Liver (tissue), 9 donors: ENCODE data around the gene TAPBP. TPM values are rescaled to one million over a fixed set of nuclear protein-coding genes. Genes with fewer than 3 reads are reported as not detected.

Experiments used
- DNase-seq: peaks from one replicate; pipeline ENCODE4 v3.0.0-alpha.2; 2017; ENCODE audit warnings: low spot score
- H3K27ac ChIP-seq, 2 donors: one replicate each; pipeline ENCODE4 v1.7.0; 2013; ENCODE audit warnings: inconsistent platforms in 2 of 2, low read length in 2 of 2, control low read depth in 1 of 2, low read depth in 1 of 2, mild to moderate bottlenecking in 1 of 2
- H3K27me3 ChIP-seq, 4 donors: one replicate each; pipeline versions ENCODE4 v1.6.1 to v1.7.0; 2013; ENCODE audit warnings: low read length in 3 of 4, inconsistent platforms in 1 of 4, mild to moderate bottlenecking in 1 of 4, moderate library complexity in 1 of 4; ENCODE audit not compliant: control insufficient read depth in 4 of 4, insufficient read depth in 4 of 4
- H3K36me3 ChIP-seq, 4 donors: one replicate each; pipeline versions ENCODE4 v1.6.1 to v1.7.0; 2013; ENCODE audit warnings: low read length in 3 of 4, mild to moderate bottlenecking in 3 of 4, low read depth in 1 of 4, moderate library complexity in 1 of 4; ENCODE audit not compliant: control insufficient read depth in 4 of 4, insufficient read depth in 3 of 4
- H3K4me1 ChIP-seq, 4 donors: one replicate each; pipeline versions ENCODE4 v1.6.1 to v1.7.0; 2013; ENCODE audit warnings: low read length in 3 of 4, mild to moderate bottlenecking in 3 of 4, moderate library complexity in 1 of 4; ENCODE audit not compliant: control insufficient read depth in 4 of 4, insufficient read depth in 4 of 4
- H3K4me3 ChIP-seq, 3 donors: one replicate each; pipeline versions ENCODE4 v1.6.1 to v1.7.0; 2013; ENCODE audit warnings: low read length in 3 of 3, control low read depth in 1 of 3, low read depth in 1 of 3, mild to moderate bottlenecking in 1 of 3
- H3K9ac ChIP-seq, 2 donors: one replicate each; pipeline ENCODE4 v1.7.0; 2013; ENCODE audit warnings: low read length in 2 of 2, mild to moderate bottlenecking in 2 of 2, moderate library complexity in 2 of 2, control low read depth in 1 of 2, low read depth in 1 of 2
- H3K9me3 ChIP-seq, 4 donors: one replicate each; pipeline versions ENCODE4 v1.6.1 to v1.7.0; 2013; ENCODE audit warnings: low read length in 3 of 4; ENCODE audit not compliant: control insufficient read depth in 4 of 4
- ATF3 ChIP-seq: IDR thresholded peaks from 2 replicates; pipeline ENCODE4 v1.6.1; 2016; ENCODE audit warnings: antibody characterized with exemption
- FOXA2 ChIP-seq: IDR thresholded peaks from 2 replicates; pipeline ENCODE4 v1.6.1; 2016; ENCODE audit warnings: antibody characterized with exemption
- HNF4A ChIP-seq, 2 donors: conservative IDR thresholded peaks; 2 replicates each; pipeline ENCODE4 v1.6.1; 2016; ENCODE audit warnings: antibody characterized with exemption in 2 of 2, mild to moderate bottlenecking in 2 of 2
- HNF4G ChIP-seq: IDR thresholded peaks from 2 replicates; pipeline ENCODE4 v1.6.1; 2016; ENCODE audit warnings: antibody characterized with exemption
- JUND ChIP-seq, 2 donors: IDR thresholded peaks; 2 replicates each; pipeline ENCODE4 v1.6.1; 2016; ENCODE audit warnings: antibody characterized with exemption in 2 of 2
- NR2F2 ChIP-seq: IDR thresholded peaks from 2 replicates; pipeline ENCODE4 v1.6.1; 2016; ENCODE audit warnings: antibody characterized with exemption
- RAD21 ChIP-seq, 2 donors: IDR thresholded peaks; 2 replicates each; pipeline ENCODE4 v1.6.1; 2016; ENCODE audit warnings: antibody characterized with exemption in 2 of 2, mild to moderate bottlenecking in 2 of 2
- RXRA ChIP-seq, 2 donors: IDR thresholded peaks; 2 replicates each; pipeline ENCODE4 v1.6.1; 2017 to 2018; ENCODE audit warnings: antibody characterized with exemption in 2 of 2, mild to moderate bottlenecking in 1 of 2
- SP1 ChIP-seq: IDR thresholded peaks from 2 replicates; pipeline ENCODE4 v1.6.1; 2018; ENCODE audit warnings: antibody characterized with exemption, mild to moderate bottlenecking
- TAF1 ChIP-seq: conservative IDR thresholded peaks from 2 replicates; pipeline ENCODE4 v1.6.1; 2016; ENCODE audit warnings: antibody characterized with exemption, mild to moderate bottlenecking
- YY1 ChIP-seq: IDR thresholded peaks from 2 replicates; pipeline ENCODE4 v1.6.1; 2016; ENCODE audit warnings: antibody characterized with exemption, mild to moderate bottlenecking
- WGBS: extraction: QIAGEN DNeasy Blood & Tissue Kit; methylation state at CpG from one replicate; pipeline ENCODE4 v1.1.7; 2013; 5-methylcytosine and 5-hydroxymethylcytosine counted together
- polyA plus RNA-seq, 2 donors: library from polyadenylated mRNA; stranded (reverse) in 1 of 2; unstranded in 1 of 2; fragments of 200-250 nt in 1 of 2; fragments of >200 nt in 1 of 2; fragmentation: Nextera tagmentation in 1 of 2; extraction: Ambion mirVana in 1 of 2; gene quantifications; one replicate each; pipeline versions ENCODE4 v1.2.1 to v1.2.3, GENCODE V29; 2013 to 2015
- total RNA-seq, 2 donors: library from RNA; depleted of rRNA; stranded (reverse); fragments of >200 nt; gene quantifications; one replicate each; pipeline ENCODE4 v1.2.3, GENCODE V29; 2014
- TF ChIP-seq, protein P1 (sequence below): IDR thresholded peaks from 2 replicates; pipeline ENCODE4 v1.6.1; 2016; ENCODE audit warnings: antibody characterized with exemption
- TF ChIP-seq, protein P2 (sequence below): fragments of 150-350 bp; IDR thresholded peaks from 2 replicates; pipeline ENCODE4 v1.5.1; 2017; ENCODE audit warnings: improper control_type of control experiment, low read depth, low read length; ENCODE audit not compliant: missing input control
- TF ChIP-seq, protein P3 (sequence below): IDR thresholded peaks from 2 replicates; pipeline ENCODE4 v1.6.1; 2016; ENCODE audit warnings: antibody characterized with exemption
- donor health status: healthy.
- donor health status: healthy.
- donor health status: healthy.
- donor health status: healthy.
- donor health status: healthy.

Gene TAPBP
- total and polyA plus RNA-seq, 4 donors, result 47.9 to 74.0 (median 51.0) TPM

DNA sequence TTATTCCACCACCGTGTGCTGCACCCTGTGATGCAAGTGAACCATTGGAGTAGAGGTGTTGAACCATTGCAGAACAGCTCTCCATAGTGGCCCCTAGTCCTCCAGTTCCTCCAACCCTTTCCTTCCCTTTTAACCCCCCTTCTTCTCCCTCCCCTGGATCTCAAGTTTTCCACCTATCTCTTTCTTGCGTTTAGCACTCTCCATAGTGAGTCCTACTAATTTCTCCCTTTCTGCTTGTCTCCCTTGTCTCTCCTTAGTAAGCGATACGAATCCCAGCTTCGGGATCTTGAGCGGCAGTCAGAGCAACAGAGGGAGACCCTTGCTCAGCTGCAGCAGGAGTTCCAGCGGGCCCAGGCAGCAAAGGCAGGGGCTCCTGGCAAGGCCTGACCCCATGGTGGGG, 23.4 kb downstream of the TAPBP start:
- Histone ChIP-seq H3K27ac (no peak overlapping the region), H3K9me3 (no peaks in the 10 kb centered on the region), H3K27me3 (no peaks in the 10 kb centered on the region), H3K4me1 (peaks cover 10 to 23% (median 20%) of the 10 kb centered on the region in 4 donors), H3K9ac (no peak overlapping the region), H3K36me3 (peaks cover 7 to 47% (median 24%) of the 10 kb centered on the region in 4 donors), H3K4me3 (peak overlapping the region in 1 of 3 donors; percentile 74)
- DNase-seq, result no peak
- 80% methylated on average over 7 of the region's 7 CpGs for WGBS
- TF ChIP-seq SP1 (no peak), JUND (IDR thresholded peaks at IDR 0.05) (no peak), ATF3 (no peak), HNF4A (conservative IDR thresholded peaks at IDR 0.05) (no peak), RAD21 (IDR thresholded peaks at IDR 0.05) (no peak), TAF1 (no peak), YY1 (no peak), NR2F2 (no peak)
- TF ChIP-seq, protein P1, sequence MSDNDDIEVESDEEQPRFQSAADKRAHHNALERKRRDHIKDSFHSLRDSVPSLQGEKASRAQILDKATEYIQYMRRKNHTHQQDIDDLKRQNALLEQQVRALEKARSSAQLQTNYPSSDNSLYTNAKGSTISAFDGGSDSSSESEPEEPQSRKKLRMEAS, result no peak

DNA sequence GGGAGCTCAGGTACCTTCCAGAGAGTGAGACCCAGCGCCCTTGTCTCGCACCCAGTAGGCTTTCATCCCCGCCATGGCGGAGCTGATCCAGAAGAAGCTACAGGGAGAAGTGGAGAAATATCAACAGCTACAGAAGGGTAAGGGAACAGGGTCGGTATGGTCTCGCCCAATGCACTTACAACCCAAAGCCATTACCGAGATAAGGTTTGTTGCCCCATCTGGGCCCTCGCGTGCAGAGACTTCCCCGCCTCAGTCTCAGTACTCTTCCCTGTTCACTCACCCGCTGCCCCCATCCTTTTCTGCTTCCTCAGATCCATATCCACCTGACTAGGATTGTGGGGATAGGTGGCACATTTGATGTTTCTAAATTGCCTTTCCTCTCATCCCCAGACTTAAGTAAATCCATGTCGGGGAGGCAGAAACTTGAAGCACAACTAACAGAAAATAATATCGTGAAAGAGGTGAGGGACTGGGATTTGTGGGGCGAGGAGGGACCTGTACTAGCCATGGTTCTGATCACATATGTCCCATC, 24.0 kb downstream of the TAPBP start:
- Histone ChIP-seq H3K9ac (peak overlapping the region; percentile 68), H3K27me3 (no peaks in the 10 kb centered on the region), H3K4me3 (peak overlapping the region; percentile 74 to 93 (median 83)), H3K36me3 (peaks cover 7 to 46% (median 24%) of the 10 kb centered on the region in 4 donors), H3K27ac (peak overlapping the region; percentile 85 to 87), H3K4me1 (peaks cover 10 to 23% (median 20%) of the 10 kb centered on the region in 4 donors), H3K9me3 (no peaks in the 10 kb centered on the region)
- WGBS, result 4% methylated on average over 14 of the region's 14 CpGs
- TF ChIP-seq JUND (IDR thresholded peaks at IDR 0.05) (no peak), HNF4A (conservative IDR thresholded peaks at IDR 0.05) (no peak), HNF4G (no peak), RXRA (IDR thresholded peaks at IDR 0.05) (no peak), FOXA2 (no peak), YY1 (no peak), ATF3 (no peak), TAF1 (no peak)
- TF ChIP-seq, protein P2, sequence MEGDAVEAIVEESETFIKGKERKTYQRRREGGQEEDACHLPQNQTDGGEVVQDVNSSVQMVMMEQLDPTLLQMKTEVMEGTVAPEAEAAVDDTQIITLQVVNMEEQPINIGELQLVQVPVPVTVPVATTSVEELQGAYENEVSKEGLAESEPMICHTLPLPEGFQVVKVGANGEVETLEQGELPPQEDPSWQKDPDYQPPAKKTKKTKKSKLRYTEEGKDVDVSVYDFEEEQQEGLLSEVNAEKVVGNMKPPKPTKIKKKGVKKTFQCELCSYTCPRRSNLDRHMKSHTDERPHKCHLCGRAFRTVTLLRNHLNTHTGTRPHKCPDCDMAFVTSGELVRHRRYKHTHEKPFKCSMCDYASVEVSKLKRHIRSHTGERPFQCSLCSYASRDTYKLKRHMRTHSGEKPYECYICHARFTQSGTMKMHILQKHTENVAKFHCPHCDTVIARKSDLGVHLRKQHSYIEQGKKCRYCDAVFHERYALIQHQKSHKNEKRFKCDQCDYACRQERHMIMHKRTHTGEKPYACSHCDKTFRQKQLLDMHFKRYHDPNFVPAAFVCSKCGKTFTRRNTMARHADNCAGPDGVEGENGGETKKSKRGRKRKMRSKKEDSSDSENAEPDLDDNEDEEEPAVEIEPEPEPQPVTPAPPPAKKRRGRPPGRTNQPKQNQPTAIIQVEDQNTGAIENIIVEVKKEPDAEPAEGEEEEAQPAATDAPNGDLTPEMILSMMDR, result no peak
- TF ChIP-seq, protein P1, result no peak
- TF ChIP-seq, protein P3, sequence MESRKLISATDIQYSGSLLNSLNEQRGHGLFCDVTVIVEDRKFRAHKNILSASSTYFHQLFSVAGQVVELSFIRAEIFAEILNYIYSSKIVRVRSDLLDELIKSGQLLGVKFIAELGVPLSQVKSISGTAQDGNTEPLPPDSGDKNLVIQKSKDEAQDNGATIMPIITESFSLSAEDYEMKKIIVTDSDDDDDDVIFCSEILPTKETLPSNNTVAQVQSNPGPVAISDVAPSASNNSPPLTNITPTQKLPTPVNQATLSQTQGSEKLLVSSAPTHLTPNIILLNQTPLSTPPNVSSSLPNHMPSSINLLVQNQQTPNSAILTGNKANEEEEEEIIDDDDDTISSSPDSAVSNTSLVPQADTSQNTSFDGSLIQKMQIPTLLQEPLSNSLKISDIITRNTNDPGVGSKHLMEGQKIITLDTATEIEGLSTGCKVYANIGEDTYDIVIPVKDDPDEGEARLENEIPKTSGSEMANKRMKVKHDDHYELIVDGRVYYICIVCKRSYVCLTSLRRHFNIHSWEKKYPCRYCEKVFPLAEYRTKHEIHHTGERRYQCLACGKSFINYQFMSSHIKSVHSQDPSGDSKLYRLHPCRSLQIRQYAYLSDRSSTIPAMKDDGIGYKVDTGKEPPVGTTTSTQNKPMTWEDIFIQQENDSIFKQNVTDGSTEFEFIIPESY, result no peak
- DNase-seq, result no peak
